Body of pancreas (tissue), 4 donors: ENCODE measurements around the gene SLC5A2. TPM values are rescaled to one million over a fixed set of nuclear protein-coding genes. Genes with fewer than 3 reads are reported as not detected.

Experiments
- ATAC-seq: fragments of 150-250 bp; one replicate; pipeline ENCODE4 v1.9.1; 2016
- DNase-seq, 4 donors: peaks; one replicate each; pipeline ENCODE4 v3.0.0-alpha.2; 2019
- H3K27ac ChIP-seq, 4 donors: fragments of 200-600 bp; sonication (generic); 1 replicate in 3 of 4; 2 replicates in 1 of 4; pipeline versions ENCODE4 v1.5.1 to v1.6.1; 2016 to 2019; ENCODE audit warnings: mild to moderate bottlenecking in 1 of 4, mixed read lengths in 1 of 4, moderate library complexity in 1 of 4
- H3K27me3 ChIP-seq, 2 donors: fragments of 200-600 bp; sonication (generic); one replicate each; pipeline ENCODE4 v1.6.0; 2016; ENCODE audit warnings: mild to moderate bottlenecking in 1 of 2
- H3K36me3 ChIP-seq, 2 donors: fragments of 200-600 bp; sonication (generic); replicated peaks in 1 of 2; 2 replicates each; pipeline ENCODE4 v1.5.1; 2016; ENCODE audit warnings: low read depth in 2 of 2; ENCODE audit not compliant: insufficient read depth in 1 of 2
- H3K4me1 ChIP-seq: fragments of 200-600 bp; sonication (generic); one replicate; pipeline ENCODE4 v1.6.0; 2016
- H3K4me3 ChIP-seq, 2 donors: fragments of 200-600 bp; sonication (generic); 1 replicate in 1 of 2; 2 replicates in 1 of 2; pipeline ENCODE4 v1.5.1; 2016 to 2019
- H3K9me3 ChIP-seq, 3 donors: fragments of 200-600 bp; sonication (generic); 1 replicate in 2 of 3; 2 replicates in 1 of 3; pipeline ENCODE4 v1.5.1; 2016
- POLR2A ChIP-seq, 3 donors: fragments of 450-650 bp; IDR thresholded peaks; one replicate each; pipeline ENCODE4 v1.6.1; 2016; ENCODE audit warnings: antibody characterized with exemption in 3 of 3, mild to moderate bottlenecking in 2 of 3
- WGBS, 2 donors: methylation state at CpG; one replicate each; pipeline ENCODE4 v1.1.5; 2017; 5-methylcytosine and 5-hydroxymethylcytosine counted together
- intact Hi-C: fragments of 100-400 bp; cut with DNase I; formaldehyde crosslinking; loops from one replicate; pipeline ENCODE4 v1.15.1; 2023
- total RNA-seq, 2 donors: library from RNA; depleted of rRNA; stranded (reverse); fragments of >200 nt; gene quantifications; one replicate each; pipeline ENCODE4 v1.1.0, GENCODE V29; 2016
- TF ChIP-seq, protein P1 (sequence below), 7 experiments: fragments of 450-650 bp in 4 of 7; fragments of 200-600 bp in 3 of 7; sonication (generic) in 3 of 7; IDR thresholded peaks; one replicate each; pipeline ENCODE4 v1.5.1; 2016 to 2019; ENCODE audit warnings: antibody characterized with exemption in 7 of 7

SLC5A2 gene
- total RNA-seq, 2 donors from 2014 or later, result 0.26 TPM; not detected in 1

DNA sequence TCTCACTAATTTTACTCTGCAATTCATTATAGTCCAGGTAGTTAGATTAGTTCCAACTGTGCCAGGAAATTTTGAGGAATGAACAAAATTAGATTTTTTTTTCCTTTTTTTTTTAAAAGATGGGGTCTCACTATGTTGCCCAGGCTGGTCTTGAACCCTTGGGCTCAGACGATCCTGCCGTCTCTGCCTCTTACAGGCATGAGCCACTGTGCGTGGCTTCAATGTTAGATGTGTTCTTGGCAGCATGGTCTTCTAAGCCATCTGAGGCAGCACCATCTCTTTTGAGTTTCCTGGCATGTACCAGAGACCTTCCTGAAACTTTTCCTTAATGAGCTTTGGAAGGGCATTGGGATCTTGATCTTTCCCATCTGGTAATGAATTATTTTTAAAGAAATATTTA lies 42.2 kb downstream of the SLC5A2 start:
- Histone ChIP-seq H3K27me3 (no peaks in the 10 kb centered on the region), H3K36me3 (no peaks in the 10 kb centered on the region), H3K9me3 (no peaks in the 10 kb centered on the region), H3K4me1 (peaks cover 8% of the 10 kb centered on the region), H3K27ac (no peak overlapping the region), H3K4me3 (no peak overlapping the region)
- DNase-seq, result no peak
- WGBS, 2 donors, result 73 to 78% methylated on average over 3 of the region's 3 CpGs
- intact Hi-C loops, result no loop called here
- ATAC-seq, result no peak
- TF ChIP-seq, protein P1, sequence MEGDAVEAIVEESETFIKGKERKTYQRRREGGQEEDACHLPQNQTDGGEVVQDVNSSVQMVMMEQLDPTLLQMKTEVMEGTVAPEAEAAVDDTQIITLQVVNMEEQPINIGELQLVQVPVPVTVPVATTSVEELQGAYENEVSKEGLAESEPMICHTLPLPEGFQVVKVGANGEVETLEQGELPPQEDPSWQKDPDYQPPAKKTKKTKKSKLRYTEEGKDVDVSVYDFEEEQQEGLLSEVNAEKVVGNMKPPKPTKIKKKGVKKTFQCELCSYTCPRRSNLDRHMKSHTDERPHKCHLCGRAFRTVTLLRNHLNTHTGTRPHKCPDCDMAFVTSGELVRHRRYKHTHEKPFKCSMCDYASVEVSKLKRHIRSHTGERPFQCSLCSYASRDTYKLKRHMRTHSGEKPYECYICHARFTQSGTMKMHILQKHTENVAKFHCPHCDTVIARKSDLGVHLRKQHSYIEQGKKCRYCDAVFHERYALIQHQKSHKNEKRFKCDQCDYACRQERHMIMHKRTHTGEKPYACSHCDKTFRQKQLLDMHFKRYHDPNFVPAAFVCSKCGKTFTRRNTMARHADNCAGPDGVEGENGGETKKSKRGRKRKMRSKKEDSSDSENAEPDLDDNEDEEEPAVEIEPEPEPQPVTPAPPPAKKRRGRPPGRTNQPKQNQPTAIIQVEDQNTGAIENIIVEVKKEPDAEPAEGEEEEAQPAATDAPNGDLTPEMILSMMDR (IDR thresholded peaks at IDR 0.05), result no peak
- no peak for TF ChIP-seq POLR2A (IDR thresholded peaks at IDR 0.05)

DNA sequence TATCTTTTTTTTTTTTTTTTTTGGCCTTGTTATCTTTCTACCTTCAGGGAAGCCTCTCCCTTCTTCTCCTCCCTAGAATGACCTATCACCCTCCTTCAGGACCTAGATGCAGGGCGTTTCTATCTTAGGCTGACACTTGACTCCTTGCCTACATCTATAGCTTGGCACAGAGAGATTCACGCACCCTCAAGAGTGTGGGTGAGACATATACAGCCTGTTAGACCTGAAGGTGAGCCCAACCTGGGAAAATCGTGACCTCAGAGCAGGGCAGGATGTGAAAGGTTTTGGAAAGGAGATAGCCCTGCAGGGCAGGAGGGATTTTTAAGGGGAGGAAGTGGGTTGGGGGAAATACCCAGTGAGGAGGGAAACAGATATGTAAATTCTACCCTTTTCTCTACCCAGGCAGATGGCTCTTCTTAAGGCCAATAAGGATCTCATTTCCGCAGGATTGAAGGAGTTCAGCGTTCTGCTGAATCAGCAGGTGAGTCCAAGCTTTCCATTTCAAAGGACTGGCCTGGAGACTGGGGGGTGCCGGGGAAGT lies 44.9 kb downstream of the SLC5A2 start, which contains the start of gene AHSP:
AHSP (plus strand) TSS at position 167 of the 541 bp plus-strand sequence; CDS start at position 407, 240 bp downstream.
- 43 to 55% methylated on average over 6 of the region's 6 CpGs for WGBS, 2 donors
- no peak within 1 kb of the TSS for H3K4me3 ChIP-seq
- no peaks in the 10 kb centered on the region for H3K9me3 ChIP-seq
- TF ChIP-seq POLR2A (IDR thresholded peaks at IDR 0.05), result no peak
- TF ChIP-seq, protein P1 (IDR thresholded peaks at IDR 0.05), result no peak
- no peaks in the 10 kb centered on the region for H3K27me3 ChIP-seq
- no peaks in the 10 kb centered on the region for H3K36me3 ChIP-seq
- H3K4me1 ChIP-seq, result peaks cover 8% of the 10 kb centered on the region
- ATAC-seq, result no peak
- peak within 1 kb of the TSS; percentile 37 to 69 (median 58) for H3K27ac ChIP-seq
- no peak for DNase-seq
- intact Hi-C loops, result no loop called here

DNA sequence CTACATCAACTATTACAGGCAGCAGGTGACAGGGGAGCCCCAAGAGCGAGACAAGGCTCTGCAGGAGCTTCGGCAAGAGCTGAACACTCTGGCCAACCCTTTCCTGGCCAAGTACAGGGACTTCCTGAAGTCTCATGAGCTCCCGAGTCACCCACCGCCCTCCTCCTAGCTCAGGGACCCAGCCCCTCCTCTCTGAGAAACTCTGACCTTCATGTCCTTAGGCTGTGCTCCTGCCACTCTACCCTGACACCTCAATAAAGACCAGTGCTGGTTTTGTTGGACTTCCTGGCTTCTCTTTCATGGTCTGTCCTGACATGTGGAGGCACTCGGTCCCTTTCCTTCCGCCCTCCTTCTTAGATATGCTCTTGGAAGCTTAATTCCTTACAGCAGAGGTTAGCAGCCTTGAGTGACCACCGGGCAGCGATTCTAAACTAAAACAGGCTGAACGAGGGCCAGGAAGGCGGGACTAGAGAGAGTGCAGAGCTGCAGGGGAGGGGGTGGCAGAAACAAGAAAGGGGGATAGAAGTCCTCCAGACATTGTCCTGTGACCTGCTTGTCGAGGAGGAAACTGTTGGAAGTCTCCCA lies 45.7 kb downstream of the SLC5A2 start:
- peak; percentile 19 for ATAC-seq
- H3K36me3 ChIP-seq, result no peaks in the 10 kb centered on the region
- peak overlapping the region; percentile 37 to 69 (median 58) for H3K27ac ChIP-seq
- H3K4me3 ChIP-seq, result no peak overlapping the region
- no peaks in the 10 kb centered on the region for H3K9me3 ChIP-seq
- TF ChIP-seq, protein P1 (IDR thresholded peaks at IDR 0.05), result no peak
- TF ChIP-seq POLR2A (IDR thresholded peaks at IDR 0.05), result no peak
- peaks cover 8% of the 10 kb centered on the region for H3K4me1 ChIP-seq
- no peak for DNase-seq
- intact Hi-C loops, result no loop called here
- H3K27me3 ChIP-seq, result no peaks in the 10 kb centered on the region
- 20 to 22% methylated on average over 11 of the region's 11 CpGs for WGBS, 2 donors

DNA sequence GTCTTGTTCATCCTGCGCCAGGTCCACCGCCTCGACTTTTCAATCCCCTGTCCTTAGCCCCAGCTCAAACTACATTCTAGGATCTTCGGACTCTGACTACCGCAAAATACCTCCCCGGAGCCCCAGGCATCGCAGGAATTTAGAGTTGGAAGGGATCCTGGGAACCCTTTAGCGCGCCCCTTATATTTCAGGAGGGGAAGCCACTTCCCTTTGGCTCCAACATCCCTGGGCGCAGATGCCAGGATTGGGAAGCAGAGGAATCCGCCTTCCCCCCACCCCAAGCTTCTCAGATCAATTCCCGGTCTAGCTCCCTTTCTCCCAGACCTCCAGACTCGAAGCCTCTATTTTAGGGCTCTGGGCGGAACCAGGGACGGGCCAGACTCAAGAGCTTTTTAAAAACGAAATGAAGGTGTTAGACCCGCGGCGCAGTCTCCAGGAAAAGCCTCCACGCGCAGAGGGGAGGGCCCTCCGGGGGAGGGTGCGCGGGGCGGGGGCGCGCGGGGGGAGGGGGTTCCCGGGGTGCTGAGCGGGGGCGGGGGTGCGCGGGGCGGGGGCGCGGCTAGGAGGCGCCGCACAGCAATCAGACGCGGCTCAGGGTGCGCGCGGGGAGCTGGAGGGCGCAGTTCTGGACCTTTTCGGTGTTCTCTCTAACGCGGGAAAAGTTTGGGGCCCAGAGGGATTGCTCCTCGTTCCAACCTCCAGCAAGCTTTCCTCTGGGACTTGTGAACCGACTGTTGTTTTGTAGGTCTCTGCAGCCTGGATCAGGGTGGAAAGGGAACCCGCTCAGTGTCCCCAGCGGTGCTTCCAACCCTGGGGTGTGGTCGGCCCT lies 46.4 kb downstream of the SLC5A2 start:
- ATAC-seq (peak; percentile 73), DNase-seq (peak; percentile 6 to 39 (median 28))
- TF ChIP-seq, protein P1 (IDR thresholded peaks at IDR 0.05), result no peak
- peak in 2 of 3 donors; percentile 13 to 38 for TF ChIP-seq POLR2A (IDR thresholded peaks at IDR 0.05)
- Histone ChIP-seq H3K9me3 (no peaks in the 10 kb centered on the region), H3K4me1 (peaks cover 8% of the 10 kb centered on the region), H3K4me3 (no peak overlapping the region), H3K36me3 (no peaks in the 10 kb centered on the region), H3K27me3 (no peaks in the 10 kb centered on the region), H3K27ac (peak overlapping the region; percentile 37 to 69 (median 58))
- 1 to 5% methylated on average over 22 to 37 of the region's 52 CpGs for whole genome bisulfite sequencing, 2 donors
- intact Hi-C loops, result no loop called here
